Kidney capillary endothelial cell (primary cell): Measurements from ENCODE around the gene GLRX2.

Experiments used
- DNase-seq: peaks from one replicate; pipeline ENCODE4 v3.0.0-alpha.2; 2018; ENCODE audit warnings: low spot score

Gene GLRX2

GRCh38 chr1:193111641-193112090, 6.5 kb upstream of the GLRX2 start:
- DNase-seq = peak; percentile 16

GRCh38 chr1:193110864-193111263, 5.7 kb upstream of the GLRX2 start:
- DNase-seq = no peak

GRCh38 chr1:193110246-193110645, 5.0 kb upstream of the GLRX2 start:
- no peak for DNase-seq

GRCh38 chr1:193109619-193110018, 4.4 kb upstream of the GLRX2 start:
- DNase-seq = no peak

GRCh38 chr1:193108471-193108870, 3.3 kb upstream of the GLRX2 start:
- no peak for DNase-seq

GRCh38 chr1:193105821-193106177, 585 bp upstream of the GLRX2 start:
- no peak for DNase-seq

GRCh38 chr1:193104502-193104906, 710 bp downstream of the GLRX2 start:
- DNase-seq = peak; percentile 57

GRCh38 chr1:193103759-193104501, 1.3 kb downstream of the GLRX2 start:
- DNase-seq = peak; percentile 13

GRCh38 chr1:193102662-193103061, 2.6 kb downstream of the GLRX2 start:
- DNase-seq = no peak

- DNase-seq = no peak
Measured at GRCh38 chr1:193094112-193094511, 11.1 kb downstream of the GLRX2 start.

GRCh38 chr1:193090865-193091264, 14.3 kb downstream of the GLRX2 start:
- DNase-seq = no peak

- no peak for DNase-seq
Measured at GRCh38 chr1:193087893-193088292, 17.3 kb downstream of the GLRX2 start.

- no peak for DNase-seq
Measured at GRCh38 chr1:193086342-193086741, 18.9 kb downstream of the GLRX2 start.

- DNase-seq = no peak
Measured at GRCh38 chr1:193085263-193085662, 20.0 kb downstream of the GLRX2 start.

GRCh38 chr1:193083365-193084088, 21.7 kb downstream of the GLRX2 start:
- no peak for DNase-seq

- DNase-seq = no peak
Measured at GRCh38 chr1:193079187-193079586, 26.0 kb downstream of the GLRX2 start.

- DNase-seq = no peak
Measured at GRCh38 chr1:193077991-193078390, 27.2 kb downstream of the GLRX2 start.

GRCh38 chr1:193070942-193071341, 34.3 kb downstream of the GLRX2 start:
- DNase-seq = no peak

GRCh38 chr1:193070386-193070753, 34.8 kb downstream of the GLRX2 start:
- no peak for DNase-seq

GRCh38 chr1:193069748-193070385, 35.3 kb downstream of the GLRX2 start:
- DNase-seq = no peak

- no peak for DNase-seq
Measured at GRCh38 chr1:193068013-193068412, 37.2 kb downstream of the GLRX2 start.

GRCh38 chr1:193066606-193067005, 38.6 kb downstream of the GLRX2 start:
- no peak for DNase-seq

GRCh38 chr1:193065954-193066353, 39.3 kb downstream of the GLRX2 start:
- no peak for DNase-seq
